ENCODE measurements around the gene PIM2.

DNA sequence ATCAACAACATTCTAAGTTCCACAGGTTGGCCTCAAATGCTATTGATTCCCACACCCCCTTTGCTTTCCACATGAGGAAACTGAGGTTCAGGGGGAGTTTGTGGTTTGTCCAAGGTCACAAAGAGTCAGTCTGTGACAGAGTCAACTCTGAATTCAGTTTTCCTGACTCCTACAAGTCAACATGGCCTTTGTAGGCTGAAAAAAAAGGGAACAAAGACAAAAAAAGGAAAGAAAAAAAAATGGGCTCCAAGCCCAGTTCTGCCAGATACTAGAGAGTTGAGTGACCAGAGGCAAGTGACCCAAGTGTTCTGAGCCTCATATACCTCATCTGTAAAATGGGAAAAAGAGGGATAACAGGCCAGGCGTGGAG lies 16.5 kb upstream of the PIM2 start:
- TF ChIP-seq, protein P1, sequence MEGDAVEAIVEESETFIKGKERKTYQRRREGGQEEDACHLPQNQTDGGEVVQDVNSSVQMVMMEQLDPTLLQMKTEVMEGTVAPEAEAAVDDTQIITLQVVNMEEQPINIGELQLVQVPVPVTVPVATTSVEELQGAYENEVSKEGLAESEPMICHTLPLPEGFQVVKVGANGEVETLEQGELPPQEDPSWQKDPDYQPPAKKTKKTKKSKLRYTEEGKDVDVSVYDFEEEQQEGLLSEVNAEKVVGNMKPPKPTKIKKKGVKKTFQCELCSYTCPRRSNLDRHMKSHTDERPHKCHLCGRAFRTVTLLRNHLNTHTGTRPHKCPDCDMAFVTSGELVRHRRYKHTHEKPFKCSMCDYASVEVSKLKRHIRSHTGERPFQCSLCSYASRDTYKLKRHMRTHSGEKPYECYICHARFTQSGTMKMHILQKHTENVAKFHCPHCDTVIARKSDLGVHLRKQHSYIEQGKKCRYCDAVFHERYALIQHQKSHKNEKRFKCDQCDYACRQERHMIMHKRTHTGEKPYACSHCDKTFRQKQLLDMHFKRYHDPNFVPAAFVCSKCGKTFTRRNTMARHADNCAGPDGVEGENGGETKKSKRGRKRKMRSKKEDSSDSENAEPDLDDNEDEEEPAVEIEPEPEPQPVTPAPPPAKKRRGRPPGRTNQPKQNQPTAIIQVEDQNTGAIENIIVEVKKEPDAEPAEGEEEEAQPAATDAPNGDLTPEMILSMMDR (IDR thresholded peaks at IDR 0.05; ENCODE audit: low read depth, low read length, missing input control), result no peak
- TF ChIP-seq, protein P2, sequence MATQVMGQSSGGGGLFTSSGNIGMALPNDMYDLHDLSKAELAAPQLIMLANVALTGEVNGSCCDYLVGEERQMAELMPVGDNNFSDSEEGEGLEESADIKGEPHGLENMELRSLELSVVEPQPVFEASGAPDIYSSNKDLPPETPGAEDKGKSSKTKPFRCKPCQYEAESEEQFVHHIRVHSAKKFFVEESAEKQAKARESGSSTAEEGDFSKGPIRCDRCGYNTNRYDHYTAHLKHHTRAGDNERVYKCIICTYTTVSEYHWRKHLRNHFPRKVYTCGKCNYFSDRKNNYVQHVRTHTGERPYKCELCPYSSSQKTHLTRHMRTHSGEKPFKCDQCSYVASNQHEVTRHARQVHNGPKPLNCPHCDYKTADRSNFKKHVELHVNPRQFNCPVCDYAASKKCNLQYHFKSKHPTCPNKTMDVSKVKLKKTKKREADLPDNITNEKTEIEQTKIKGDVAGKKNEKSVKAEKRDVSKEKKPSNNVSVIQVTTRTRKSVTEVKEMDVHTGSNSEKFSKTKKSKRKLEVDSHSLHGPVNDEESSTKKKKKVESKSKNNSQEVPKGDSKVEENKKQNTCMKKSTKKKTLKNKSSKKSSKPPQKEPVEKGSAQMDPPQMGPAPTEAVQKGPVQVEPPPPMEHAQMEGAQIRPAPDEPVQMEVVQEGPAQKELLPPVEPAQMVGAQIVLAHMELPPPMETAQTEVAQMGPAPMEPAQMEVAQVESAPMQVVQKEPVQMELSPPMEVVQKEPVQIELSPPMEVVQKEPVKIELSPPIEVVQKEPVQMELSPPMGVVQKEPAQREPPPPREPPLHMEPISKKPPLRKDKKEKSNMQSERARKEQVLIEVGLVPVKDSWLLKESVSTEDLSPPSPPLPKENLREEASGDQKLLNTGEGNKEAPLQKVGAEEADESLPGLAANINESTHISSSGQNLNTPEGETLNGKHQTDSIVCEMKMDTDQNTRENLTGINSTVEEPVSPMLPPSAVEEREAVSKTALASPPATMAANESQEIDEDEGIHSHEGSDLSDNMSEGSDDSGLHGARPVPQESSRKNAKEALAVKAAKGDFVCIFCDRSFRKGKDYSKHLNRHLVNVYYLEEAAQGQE (IDR thresholded peaks at IDR 0.05), result no peak
- no peak for TF ChIP-seq YY1 (IDR thresholded peaks at IDR 0.05)
- no peak for TF ChIP-seq TAF1 (conservative IDR thresholded peaks at IDR 0.05)
- TF ChIP-seq RAD21 (IDR thresholded peaks at IDR 0.05), result no peak
- TF ChIP-seq, protein P3, sequence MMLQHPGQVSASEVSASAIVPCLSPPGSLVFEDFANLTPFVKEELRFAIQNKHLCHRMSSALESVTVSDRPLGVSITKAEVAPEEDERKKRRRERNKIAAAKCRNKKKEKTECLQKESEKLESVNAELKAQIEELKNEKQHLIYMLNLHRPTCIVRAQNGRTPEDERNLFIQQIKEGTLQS (IDR thresholded peaks at IDR 0.05), result no peak
- no peak for TF ChIP-seq FOXA1 (IDR thresholded peaks at IDR 0.05)
- TF ChIP-seq JUND (IDR thresholded peaks at IDR 0.05), result no peak
- TF ChIP-seq RXRA (IDR thresholded peaks at IDR 0.05), result peak in 1 of 2 donors; percentile 8
- TF ChIP-seq, protein P4, sequence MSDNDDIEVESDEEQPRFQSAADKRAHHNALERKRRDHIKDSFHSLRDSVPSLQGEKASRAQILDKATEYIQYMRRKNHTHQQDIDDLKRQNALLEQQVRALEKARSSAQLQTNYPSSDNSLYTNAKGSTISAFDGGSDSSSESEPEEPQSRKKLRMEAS (IDR thresholded peaks at IDR 0.05), result no peak
- TF ChIP-seq, protein P5, sequence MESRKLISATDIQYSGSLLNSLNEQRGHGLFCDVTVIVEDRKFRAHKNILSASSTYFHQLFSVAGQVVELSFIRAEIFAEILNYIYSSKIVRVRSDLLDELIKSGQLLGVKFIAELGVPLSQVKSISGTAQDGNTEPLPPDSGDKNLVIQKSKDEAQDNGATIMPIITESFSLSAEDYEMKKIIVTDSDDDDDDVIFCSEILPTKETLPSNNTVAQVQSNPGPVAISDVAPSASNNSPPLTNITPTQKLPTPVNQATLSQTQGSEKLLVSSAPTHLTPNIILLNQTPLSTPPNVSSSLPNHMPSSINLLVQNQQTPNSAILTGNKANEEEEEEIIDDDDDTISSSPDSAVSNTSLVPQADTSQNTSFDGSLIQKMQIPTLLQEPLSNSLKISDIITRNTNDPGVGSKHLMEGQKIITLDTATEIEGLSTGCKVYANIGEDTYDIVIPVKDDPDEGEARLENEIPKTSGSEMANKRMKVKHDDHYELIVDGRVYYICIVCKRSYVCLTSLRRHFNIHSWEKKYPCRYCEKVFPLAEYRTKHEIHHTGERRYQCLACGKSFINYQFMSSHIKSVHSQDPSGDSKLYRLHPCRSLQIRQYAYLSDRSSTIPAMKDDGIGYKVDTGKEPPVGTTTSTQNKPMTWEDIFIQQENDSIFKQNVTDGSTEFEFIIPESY (IDR thresholded peaks at IDR 0.05), result no peak
- TF ChIP-seq EGR1 (IDR thresholded peaks at IDR 0.05; ENCODE audit: low read depth in 2 of 2), result no peak
- no peak for TF ChIP-seq HNF4G (IDR thresholded peaks at IDR 0.05)

All from liver (tissue), 3 donors.